GM19467 (cell line): ENCODE measurements around the gene TBK1.

Experiments used
- ATAC-seq: cut with Tn5 transposase; IDR thresholded peaks from one replicate; pipeline ENCODE4 v1.9.1; 2021; ENCODE audit warnings: mild to moderate bottlenecking, moderate library complexity; ENCODE audit not compliant: unreplicated experiment

TBK1 gene

DNA sequence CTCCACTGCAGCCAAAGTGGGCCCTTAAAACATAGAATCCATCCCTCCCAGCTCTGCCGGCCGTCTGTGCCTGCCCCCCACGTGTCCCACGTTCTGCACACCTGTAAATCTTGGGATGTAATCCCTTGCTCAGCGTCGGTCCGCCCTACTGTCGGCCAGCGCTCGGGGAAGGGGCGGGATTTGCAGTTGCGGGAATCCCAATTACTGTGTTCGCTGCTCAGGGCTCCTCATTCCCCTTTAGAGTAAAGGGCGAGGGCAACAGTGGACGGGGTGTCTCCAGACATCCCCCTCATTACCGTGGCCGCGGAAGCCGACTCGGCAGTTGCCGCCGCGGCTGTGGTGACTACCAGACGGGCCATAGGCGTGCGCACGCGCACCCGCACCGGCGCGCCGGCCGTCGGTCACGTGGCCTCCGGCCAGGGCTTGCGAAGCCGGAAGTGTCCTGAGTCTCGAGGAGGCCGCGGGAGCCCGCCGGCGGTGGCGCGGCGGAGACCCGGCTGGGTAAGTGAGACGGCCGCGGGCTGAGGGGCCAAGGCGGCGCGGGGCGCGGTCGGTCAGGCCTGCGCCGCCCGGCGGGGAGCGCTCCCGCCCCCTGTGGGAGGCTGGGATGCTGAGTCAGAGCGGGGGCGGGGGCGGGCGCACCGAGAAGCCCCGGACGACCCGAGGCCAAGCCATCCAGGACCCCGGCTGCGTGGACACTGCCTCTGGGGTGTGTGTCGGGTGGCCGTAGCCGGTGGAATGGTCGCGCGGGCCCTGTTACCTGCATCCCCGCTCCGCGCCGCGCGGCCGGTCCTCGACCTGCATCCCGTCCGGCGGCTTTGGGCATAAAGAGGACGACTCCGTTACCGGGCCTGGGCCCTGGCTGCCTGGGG lies at the start of gene TBK1:
Gene TBK1, plus strand, starts transcription at position 434 of the 872 bp plus-strand sequence. CDS start 3,751 bp downstream, outside the sequence.
- ATAC-seq: peak; percentile 93

GRCh38 chr12:64402181-64402580 lies 49.7 kb upstream of the TBK1 start:
- ATAC-seq: no peak

GRCh38 chr12:64403707-64404469 lies 48.0 kb upstream of the TBK1 start, which contains the start of gene XPOT:
TSS of gene XPOT (plus strand) at chr12:64404392. CDS start at chr12:64410036, 5,644 bp downstream.
- ATAC-seq: peak; percentile 96

- peak; percentile 29 for ATAC-seq
These were observed 47.3 kb upstream of the TBK1 start for GRCh38 chr12:64404470-64405256.

GRCh38 chr12:64407342-64408223 lies 44.3 kb upstream of the TBK1 start:
- ATAC-seq: no peak

- no peak for ATAC-seq
These were observed 40.5 kb upstream of the TBK1 start for GRCh38 chr12:64411427-64411826.

DNA sequence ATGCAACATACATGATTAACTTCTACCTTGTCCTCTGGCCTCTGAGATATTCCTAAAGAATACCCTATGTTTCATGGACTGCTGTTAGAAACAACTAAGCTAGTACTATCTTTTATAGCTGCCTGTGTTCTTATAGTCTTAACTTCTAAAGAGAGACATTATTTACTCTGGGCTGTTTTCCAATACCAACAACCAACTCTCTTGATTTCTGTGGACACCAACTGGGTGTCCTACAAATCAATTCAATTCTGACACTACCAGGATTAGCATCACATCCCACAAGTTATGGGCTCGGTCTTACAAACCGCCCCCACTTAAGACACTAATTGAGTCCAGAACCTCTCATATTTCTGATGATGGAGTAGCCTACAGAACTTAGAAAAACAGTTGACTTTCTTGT lies 39.5 kb upstream of the TBK1 start:
- no peak for ATAC-seq

GRCh38 chr12:64413884-64414283 lies 38.0 kb upstream of the TBK1 start:
- ATAC-seq: no peak

- no peak for ATAC-seq
These were observed 33.7 kb upstream of the TBK1 start for GRCh38 chr12:64418209-64418608.

GRCh38 chr12:64419696-64420095 lies 32.2 kb upstream of the TBK1 start:
- ATAC-seq: no peak

GRCh38 chr12:64427988-64428387 lies 23.9 kb upstream of the TBK1 start:
- ATAC-seq: no peak

DNA sequence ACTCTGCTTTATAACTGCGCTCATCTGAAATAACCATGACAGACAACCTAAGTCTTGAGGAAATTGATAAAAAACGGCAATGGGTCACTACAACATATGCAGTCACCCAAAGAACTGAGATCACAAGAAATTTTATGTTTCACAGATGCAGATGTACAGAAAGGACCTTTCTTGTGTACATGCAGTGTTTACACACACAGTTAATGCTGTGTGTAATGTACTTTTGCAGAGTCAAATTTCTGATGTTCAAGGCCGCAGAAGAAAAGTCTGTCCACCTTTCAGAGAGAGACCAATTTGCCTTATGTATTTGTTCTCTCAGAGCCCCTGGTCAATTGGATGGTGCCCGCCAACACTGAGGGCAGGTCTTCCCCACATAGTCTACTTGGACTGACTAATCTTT lies 23.0 kb upstream of the TBK1 start:
- no peak for ATAC-seq

DNA sequence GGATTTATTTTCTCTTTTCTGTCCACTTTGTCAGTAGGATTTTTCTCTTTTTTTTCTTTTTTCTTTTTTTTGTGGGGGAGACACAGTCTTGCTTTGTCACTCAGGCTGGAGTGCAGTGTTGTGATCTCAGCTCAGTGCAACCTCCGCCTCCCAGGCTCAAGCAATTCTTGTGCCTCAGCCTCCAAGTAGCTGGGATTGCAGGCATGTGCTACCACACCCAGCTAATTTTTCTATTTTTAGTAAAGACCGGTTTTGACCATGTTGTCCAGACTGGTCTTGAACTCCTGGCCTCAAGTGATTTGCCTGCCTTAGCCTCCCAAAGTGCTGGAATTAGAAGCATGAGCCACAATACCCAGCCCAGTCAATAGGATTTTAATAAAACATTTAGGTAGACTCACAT lies 21.0 kb upstream of the TBK1 start:
- ATAC-seq: no peak

DNA sequence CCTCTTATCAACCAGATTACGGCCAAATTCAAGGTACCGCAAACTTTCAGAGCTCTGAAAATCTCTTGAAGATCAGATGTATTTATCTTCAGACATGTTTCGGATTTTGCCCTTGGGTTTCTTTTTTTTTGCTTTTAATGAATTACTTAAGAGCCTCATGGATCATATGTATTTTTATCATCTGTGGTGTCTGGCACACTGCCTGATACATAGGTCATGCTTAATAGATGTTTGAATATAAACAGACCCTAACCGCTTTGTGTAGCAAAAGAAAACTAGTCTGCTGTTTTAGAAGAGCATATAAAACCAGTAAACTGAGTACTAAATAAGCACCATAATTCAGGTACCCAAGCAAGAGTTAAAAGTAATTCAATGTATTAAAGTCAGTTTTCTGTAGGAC lies 20.1 kb upstream of the TBK1 start:
- no peak for ATAC-seq

DNA sequence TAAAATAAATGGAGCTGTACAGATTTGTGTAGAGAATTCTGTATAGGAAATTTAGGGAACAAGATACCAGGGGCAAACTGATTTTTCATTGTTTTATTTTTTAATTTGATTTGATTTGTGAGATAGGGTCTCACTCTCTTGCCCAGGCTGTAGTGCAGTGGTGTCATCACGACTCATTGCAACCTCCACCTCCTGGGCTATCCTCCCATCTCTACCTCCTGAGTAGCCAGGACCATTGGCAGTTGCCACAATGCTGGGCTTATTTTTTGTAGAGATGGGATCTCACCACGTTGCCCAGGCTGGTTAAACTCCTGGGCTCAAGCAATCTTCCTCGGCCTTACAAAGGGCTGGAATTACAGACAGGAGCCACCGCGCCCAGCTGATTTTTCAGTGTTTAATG lies 18.0 kb upstream of the TBK1 start:
- ATAC-seq: no peak

GRCh38 chr12:64440100-64440499 lies 11.8 kb upstream of the TBK1 start:
- ATAC-seq: no peak

DNA sequence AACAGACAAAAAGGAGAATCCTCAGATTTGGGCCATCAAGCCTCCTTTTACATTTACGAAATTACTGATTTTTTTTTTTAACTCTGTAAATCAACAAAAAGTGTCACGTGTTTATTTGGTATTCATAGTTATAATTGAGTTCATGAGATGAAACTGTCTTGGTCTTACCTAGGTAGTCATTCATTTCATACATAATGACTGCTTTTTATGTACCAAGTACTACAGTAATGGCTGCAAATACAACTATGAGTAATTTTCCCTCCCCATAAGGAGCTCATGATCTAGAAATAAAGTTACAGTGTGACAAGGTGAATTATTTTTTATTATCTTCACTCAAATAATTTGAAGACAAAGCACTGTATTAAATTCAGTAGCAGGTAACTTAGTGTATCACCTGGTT lies 6.4 kb upstream of the TBK1 start:
- ATAC-seq: no peak

GRCh38 chr12:64446295-64446694 lies 5.6 kb upstream of the TBK1 start:
- no peak for ATAC-seq

GRCh38 chr12:64450057-64450640 lies 1.8 kb upstream of the TBK1 start:
- ATAC-seq: no peak
